Femur (tissue), 1 donor: Measurements from ENCODE around the gene OVOL3.
"Not testable (repeated sequence)": the region's sequence is repeated elsewhere in the genome, so short reads cannot be mapped to it uniquely, and the experiment has no call there.

ENCODE experiments used
- DNase-seq: peaks from one replicate; pipeline ENCODE4 v3.0.0-alpha.2; 2017

The OVOL3 gene

GRCh38 chr19:36101550-36102327, 9.2 kb upstream of the OVOL3 start:
- DNase-seq, result no peak

- no peak for DNase-seq
These were observed 7.8 kb upstream of the OVOL3 start for GRCh38 chr19:36103040-36103626.

GRCh38 chr19:36103842-36104552, 6.9 kb upstream of the OVOL3 start:
- no peak for DNase-seq

- no peak for DNase-seq
These were observed 4.5 kb upstream of the OVOL3 start for GRCh38 chr19:36106441-36106840.

- no peak for DNase-seq
These were observed 4.0 kb upstream of the OVOL3 start for GRCh38 chr19:36106991-36107390.

- DNase-seq, result no peak
These were observed 2.3 kb upstream of the OVOL3 start for GRCh38 chr19:36108684-36109083.

- no peak for DNase-seq
These were observed 227 bp downstream of the OVOL3 start for GRCh38 chr19:36111200-36111539.

GRCh38 chr19:36112678-36113077, 1.7 kb downstream of the OVOL3 start:
- DNase-seq, result no peak

- DNase-seq, result no peak
These were observed 2.5 kb downstream of the OVOL3 start for GRCh38 chr19:36113425-36113824.

GRCh38 chr19:36113894-36114720, 3.2 kb downstream of the OVOL3 start:
- DNase-seq, result no peak

- peak; percentile 100 for DNase-seq
These were observed 3.9 kb downstream of the OVOL3 start, which contains the start of gene POLR2I for GRCh38 chr19:36114721-36115452. Gene POLR2I (minus strand): TSS chr19:36114875. CDS start chr19:36114856, 19 bp downstream.

GRCh38 chr19:36115453-36116343, 4.8 kb downstream of the OVOL3 start, which contains the start of gene TBCB:
Gene TBCB (plus strand): TSS chr19:36115468. CDS start chr19:36115561, 93 bp downstream.
- no peak for DNase-seq

- DNase-seq, result no peak
These were observed 5.3 kb downstream of the OVOL3 start for GRCh38 chr19:36116344-36116637.

- DNase-seq, result no peak
These were observed 9.4 kb downstream of the OVOL3 start for GRCh38 chr19:36120092-36120983.

GRCh38 chr19:36120984-36121358, 10.0 kb downstream of the OVOL3 start:
- DNase-seq, result no peak

GRCh38 chr19:36121486-36122124, 10.7 kb downstream of the OVOL3 start:
- DNase-seq, result no peak

GRCh38 chr19:36125557-36125956, 14.6 kb downstream of the OVOL3 start:
- DNase-seq, result no peak

GRCh38 chr19:36128392-36128736, 17.4 kb downstream of the OVOL3 start:
- DNase-seq, result no peak

- DNase-seq, result not testable (repeated sequence)
These were observed 20.3 kb downstream of the OVOL3 start for GRCh38 chr19:36131221-36131620.

- not testable (repeated sequence) for DNase-seq
These were observed 23.9 kb downstream of the OVOL3 start for GRCh38 chr19:36134867-36135266.
